ENCODE measurements around the gene TANK.
A peak's percentile ranks its signal among the peaks of the same experiment; 100 is the strongest.
"Not testable (repeated sequence)": the region's sequence is repeated elsewhere in the genome, so short reads cannot be mapped to it uniquely, and the experiment has no call there.

The TANK gene

GRCh38 chr2:161245671-161246070, 85.4 kb downstream of the TANK start:
- H3K27ac Mint-ChIP-seq (ENCODE audit: low read depth) = peak overlapping the region; percentile 95
- H3K4me1 Mint-ChIP-seq = peaks cover 50% of the 10 kb centered on the region
- no peaks in the 10 kb centered on the region for H3K9me3 Mint-ChIP-seq
- H3K36me3 Mint-ChIP-seq (ENCODE audit: insufficient read depth) = peaks cover 3% of the 10 kb centered on the region
- ATAC-seq (replicated peaks; ENCODE audit: extremely low read depth, poor library complexity, severe bottlenecking) (no peak), DNase-seq (ENCODE audit: low spot score in 2 of 2) (no peak)
- peak overlapping the region; percentile 83 for H3K4me3 Mint-ChIP-seq
- no peaks in the 10 kb centered on the region for H3K27me3 Mint-ChIP-seq

- DNase-seq (ENCODE audit: low spot score in 2 of 2) (no peak), ATAC-seq (replicated peaks; ENCODE audit: extremely low read depth, poor library complexity, severe bottlenecking) (no peak)
- Mint-ChIP-seq H3K27ac (ENCODE audit: low read depth) (no peak overlapping the region), H3K4me3 (peak overlapping the region; percentile 83), H3K27me3 (no peaks in the 10 kb centered on the region), H3K4me1 (peaks cover 49% of the 10 kb centered on the region), H3K9me3 (no peaks in the 10 kb centered on the region), H3K36me3 (ENCODE audit: insufficient read depth) (peaks cover 3% of the 10 kb centered on the region)
These were observed 86.1 kb downstream of the TANK start for GRCh38 chr2:161246281-161246680.

- no peaks in the 10 kb centered on the region for H3K9me3 Mint-ChIP-seq
These were observed 90.7 kb downstream of the TANK start for GRCh38 chr2:161250864-161251436.

GRCh38 chr2:161257123-161257952, 97.1 kb downstream of the TANK start:
- ATAC-seq (replicated peaks; ENCODE audit: extremely low read depth, poor library complexity, severe bottlenecking) (no peak), DNase-seq (ENCODE audit: low spot score in 2 of 2) (no peak)
- H3K4me3 Mint-ChIP-seq = no peak overlapping the region
- H3K4me1 Mint-ChIP-seq = no peaks in the 10 kb centered on the region
- no peak overlapping the region for H3K27ac Mint-ChIP-seq (ENCODE audit: low read depth)
- H3K9me3 Mint-ChIP-seq = no peaks in the 10 kb centered on the region
- no peaks in the 10 kb centered on the region for H3K36me3 Mint-ChIP-seq (ENCODE audit: insufficient read depth)
- H3K27me3 Mint-ChIP-seq = no peaks in the 10 kb centered on the region

More at GRCh38 chr2:161250864-161251436, 90.7 kb downstream of the TANK start:
- Mint-ChIP-seq H3K27ac (ENCODE audit: low read depth) (no peak overlapping the region), H3K4me3 (no peak overlapping the region), H3K27me3 (no peaks in the 10 kb centered on the region), H3K4me1 (peaks cover 9% of the 10 kb centered on the region), H3K36me3 (ENCODE audit: insufficient read depth) (no peaks in the 10 kb centered on the region)
- ATAC-seq (replicated peaks; ENCODE audit: extremely low read depth, poor library complexity, severe bottlenecking) = peak; percentile 36
- no peak for DNase-seq (ENCODE audit: low spot score in 2 of 2)

GRCh38 chr2:161265874-161266273, 105.6 kb downstream of the TANK start:
- no peak for DNase-seq (ENCODE audit: low spot score in 2 of 2)
- Mint-ChIP-seq H3K27me3 (no peaks in the 10 kb centered on the region), H3K27ac (ENCODE audit: low read depth) (no peak overlapping the region), H3K9me3 (no peaks in the 10 kb centered on the region), H3K4me1 (no peaks in the 10 kb centered on the region), H3K4me3 (no peak overlapping the region), H3K36me3 (ENCODE audit: insufficient read depth) (no peaks in the 10 kb centered on the region)
- no peak for ATAC-seq (replicated peaks; ENCODE audit: extremely low read depth, poor library complexity, severe bottlenecking)

GRCh38 chr2:161269111-161269510, 108.9 kb downstream of the TANK start:
- no peaks in the 10 kb centered on the region for H3K9me3 Mint-ChIP-seq
- H3K27ac Mint-ChIP-seq (ENCODE audit: low read depth) = no peak overlapping the region
- no peak overlapping the region for H3K4me3 Mint-ChIP-seq
- ATAC-seq (replicated peaks; ENCODE audit: extremely low read depth, poor library complexity, severe bottlenecking) (no peak), DNase-seq (ENCODE audit: low spot score in 2 of 2) (no peak)
- H3K36me3 Mint-ChIP-seq (ENCODE audit: insufficient read depth) = no peaks in the 10 kb centered on the region
- H3K27me3 Mint-ChIP-seq = peaks cover 9% of the 10 kb centered on the region
- H3K4me1 Mint-ChIP-seq = peaks cover 5% of the 10 kb centered on the region

GRCh38 chr2:161273038-161273760, 113.0 kb downstream of the TANK start:
- ATAC-seq (replicated peaks; ENCODE audit: extremely low read depth, poor library complexity, severe bottlenecking) = peak; percentile 52
- Mint-ChIP-seq H3K4me1 (peaks cover 5% of the 10 kb centered on the region), H3K36me3 (ENCODE audit: insufficient read depth) (no peaks in the 10 kb centered on the region), H3K27me3 (peaks cover 9% of the 10 kb centered on the region), H3K9me3 (no peaks in the 10 kb centered on the region), H3K4me3 (no peak overlapping the region), H3K27ac (ENCODE audit: low read depth) (peak overlapping the region; percentile 52)
- no peak for DNase-seq (ENCODE audit: low spot score in 2 of 2)

- H3K27me3 Mint-ChIP-seq; DNase-seq (ENCODE audit: low spot score in 2 of 2); H3K36me3 Mint-ChIP-seq (ENCODE audit: insufficient read depth); H3K4me1 Mint-ChIP-seq; H3K27ac Mint-ChIP-seq (ENCODE audit: low read depth); H3K4me3 Mint-ChIP-seq; ATAC-seq (replicated peaks; ENCODE audit: extremely low read depth, poor library complexity, severe bottlenecking); H3K9me3 Mint-ChIP-seq: not testable (repeated sequence)
These were observed 118.5 kb downstream of the TANK start for GRCh38 chr2:161278564-161279229.

GRCh38 chr2:161279230-161279815, 119.1 kb downstream of the TANK start:
- H3K4me3 Mint-ChIP-seq; H3K27me3 Mint-ChIP-seq; ATAC-seq (replicated peaks; ENCODE audit: extremely low read depth, poor library complexity, severe bottlenecking); H3K4me1 Mint-ChIP-seq; H3K9me3 Mint-ChIP-seq; DNase-seq (ENCODE audit: low spot score in 2 of 2); H3K27ac Mint-ChIP-seq (ENCODE audit: low read depth); H3K36me3 Mint-ChIP-seq (ENCODE audit: insufficient read depth): not testable (repeated sequence)

GRCh38 chr2:161280906-161281323, 120.7 kb downstream of the TANK start:
- H3K27me3 Mint-ChIP-seq = peaks cover 19% of the 10 kb centered on the region
- H3K4me3 Mint-ChIP-seq; H3K4me1 Mint-ChIP-seq; H3K27ac Mint-ChIP-seq (ENCODE audit: low read depth); H3K9me3 Mint-ChIP-seq; ATAC-seq (replicated peaks; ENCODE audit: extremely low read depth, poor library complexity, severe bottlenecking); H3K36me3 Mint-ChIP-seq (ENCODE audit: insufficient read depth): not testable (repeated sequence)
- DNase-seq (ENCODE audit: low spot score in 2 of 2) = peak; percentile 32 to 48

- H3K27ac Mint-ChIP-seq (ENCODE audit: low read depth); DNase-seq (ENCODE audit: low spot score in 2 of 2); ATAC-seq (replicated peaks; ENCODE audit: extremely low read depth, poor library complexity, severe bottlenecking); H3K9me3 Mint-ChIP-seq; H3K4me3 Mint-ChIP-seq; H3K36me3 Mint-ChIP-seq (ENCODE audit: insufficient read depth); H3K4me1 Mint-ChIP-seq: not testable (repeated sequence)
- H3K27me3 Mint-ChIP-seq = peaks cover 22% of the 10 kb centered on the region
These were observed 121.5 kb downstream of the TANK start for GRCh38 chr2:161281615-161282310.

- H3K4me1 Mint-ChIP-seq; H3K27ac Mint-ChIP-seq (ENCODE audit: low read depth); ATAC-seq (replicated peaks; ENCODE audit: extremely low read depth, poor library complexity, severe bottlenecking); H3K4me3 Mint-ChIP-seq; H3K36me3 Mint-ChIP-seq (ENCODE audit: insufficient read depth); DNase-seq (ENCODE audit: low spot score in 2 of 2); H3K9me3 Mint-ChIP-seq: not testable (repeated sequence)
- peaks cover 26% of the 10 kb centered on the region for H3K27me3 Mint-ChIP-seq
These were observed 122.0 kb downstream of the TANK start for GRCh38 chr2:161282311-161282644.

Measured in central memory CD8-positive, alpha-beta T cell (primary cell).